ENCODE data around the gene POLD3. TPM values are rescaled to one million over a fixed set of nuclear protein-coding genes. Genes with fewer than 3 reads are reported as not detected.
A peak's percentile ranks its signal among the peaks of the same experiment; 100 is the strongest.

POLD3 gene
- total RNA-seq, 1 donor: 12.3 TPM

DNA sequence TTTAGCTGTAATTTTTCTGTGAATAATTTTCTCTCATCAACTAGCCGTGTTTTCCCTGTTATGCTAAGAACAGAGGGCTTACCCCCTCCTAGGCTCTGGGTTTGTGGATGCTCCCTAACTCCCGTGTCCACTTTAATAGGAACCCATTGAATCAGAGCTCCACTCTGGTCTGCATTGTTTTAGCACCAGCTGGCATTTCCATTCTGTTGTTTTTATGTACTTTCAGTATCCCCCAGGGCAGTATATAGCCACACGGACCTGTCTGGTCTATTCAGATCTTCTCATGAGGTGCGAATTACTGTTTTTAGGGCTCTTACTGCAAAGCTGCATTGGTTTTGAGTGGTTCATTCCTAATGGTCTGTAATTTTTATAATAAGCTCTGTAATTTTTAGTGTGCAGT is 16.0 kb downstream of the POLD3 start:
- Histone ChIP-seq H3K36me3 (ENCODE audit: insufficient read depth, low read length) (peaks cover 20% of the 10 kb centered on the region), H3K27ac (ENCODE audit: low read depth, low read length) (no peak overlapping the region), H2AFZ (ENCODE audit: low read length) (peak overlapping the region; percentile 52), H3K9me3 (ENCODE audit: low read depth, low read length) (no peaks in the 10 kb centered on the region), H4K20me1 (ENCODE audit: insufficient read depth, low read length) (no peaks in the 10 kb centered on the region), H3K27me3 (ENCODE audit: insufficient read depth, low read length) (no peaks in the 10 kb centered on the region), H3K4me3 (ENCODE audit: insufficient read depth, low read length) (no peak overlapping the region), H3K4me1 (ENCODE audit: insufficient read depth, low read length) (peaks cover 26% of the 10 kb centered on the region), H3K4me2 (ENCODE audit: insufficient read depth, low read length) (no peak overlapping the region), H3K79me2 (ENCODE audit: insufficient read depth, low read length) (peaks cover 4% of the 10 kb centered on the region)
- TF ChIP-seq, protein P1, sequence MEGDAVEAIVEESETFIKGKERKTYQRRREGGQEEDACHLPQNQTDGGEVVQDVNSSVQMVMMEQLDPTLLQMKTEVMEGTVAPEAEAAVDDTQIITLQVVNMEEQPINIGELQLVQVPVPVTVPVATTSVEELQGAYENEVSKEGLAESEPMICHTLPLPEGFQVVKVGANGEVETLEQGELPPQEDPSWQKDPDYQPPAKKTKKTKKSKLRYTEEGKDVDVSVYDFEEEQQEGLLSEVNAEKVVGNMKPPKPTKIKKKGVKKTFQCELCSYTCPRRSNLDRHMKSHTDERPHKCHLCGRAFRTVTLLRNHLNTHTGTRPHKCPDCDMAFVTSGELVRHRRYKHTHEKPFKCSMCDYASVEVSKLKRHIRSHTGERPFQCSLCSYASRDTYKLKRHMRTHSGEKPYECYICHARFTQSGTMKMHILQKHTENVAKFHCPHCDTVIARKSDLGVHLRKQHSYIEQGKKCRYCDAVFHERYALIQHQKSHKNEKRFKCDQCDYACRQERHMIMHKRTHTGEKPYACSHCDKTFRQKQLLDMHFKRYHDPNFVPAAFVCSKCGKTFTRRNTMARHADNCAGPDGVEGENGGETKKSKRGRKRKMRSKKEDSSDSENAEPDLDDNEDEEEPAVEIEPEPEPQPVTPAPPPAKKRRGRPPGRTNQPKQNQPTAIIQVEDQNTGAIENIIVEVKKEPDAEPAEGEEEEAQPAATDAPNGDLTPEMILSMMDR (IDR thresholded peaks at IDR 0.05; ENCODE audit: extremely low read depth, low read depth, low read length): no peak
- DNase-seq (ENCODE audit: insufficient read length, low spot score, missing footprints): no peak

DNA sequence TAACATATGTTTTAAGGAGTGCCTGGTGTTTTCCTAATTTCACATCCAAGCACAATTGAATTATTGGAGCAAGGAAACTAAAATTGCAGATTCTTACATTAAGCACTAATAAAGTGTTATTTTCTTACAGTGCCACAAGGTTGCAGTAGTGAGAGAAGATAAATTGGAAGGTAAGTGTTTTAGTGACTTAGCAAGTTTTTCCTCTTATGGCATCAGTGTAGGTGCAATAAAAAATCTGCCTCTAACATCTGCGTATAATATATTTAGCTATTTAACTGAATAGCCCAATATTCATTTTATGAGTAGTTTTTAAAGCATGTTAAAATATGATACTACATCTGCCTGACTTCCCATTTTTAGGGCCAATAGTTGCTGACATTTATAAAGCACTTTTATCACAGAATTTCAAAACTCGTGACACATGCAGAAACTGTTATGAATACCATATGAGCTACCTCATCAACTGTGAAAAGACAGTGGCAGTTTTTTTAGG is 19.0 kb downstream of the POLD3 start:
- H3K4me1 ChIP-seq (ENCODE audit: insufficient read depth, low read length): peaks cover 26% of the 10 kb centered on the region
- peak; percentile 42 for DNase-seq (ENCODE audit: insufficient read length, low spot score, missing footprints)
- H4K20me1 ChIP-seq (ENCODE audit: insufficient read depth, low read length): no peaks in the 10 kb centered on the region
- TF ChIP-seq, protein P1 (IDR thresholded peaks at IDR 0.05; ENCODE audit: extremely low read depth, low read depth, low read length): peak; percentile 56
- H3K27ac ChIP-seq (ENCODE audit: low read depth, low read length): peak overlapping the region; percentile 83
- no peak overlapping the region for H3K4me3 ChIP-seq (ENCODE audit: insufficient read depth, low read length)
- no peak overlapping the region for H2AFZ ChIP-seq (ENCODE audit: low read length)
- no peaks in the 10 kb centered on the region for H3K9me3 ChIP-seq (ENCODE audit: low read depth, low read length)
- peaks cover 4% of the 10 kb centered on the region for H3K79me2 ChIP-seq (ENCODE audit: insufficient read depth, low read length)
- no peaks in the 10 kb centered on the region for H3K27me3 ChIP-seq (ENCODE audit: insufficient read depth, low read length)
- H3K36me3 ChIP-seq (ENCODE audit: insufficient read depth, low read length): peaks cover 16% of the 10 kb centered on the region
- H3K4me2 ChIP-seq (ENCODE audit: insufficient read depth, low read length): peak overlapping the region; percentile 54

GRCh38 chr11:74612877-74613276 is 20.5 kb downstream of the POLD3 start:
- Histone ChIP-seq H3K4me1 (ENCODE audit: insufficient read depth, low read length) (peaks cover 26% of the 10 kb centered on the region), H4K20me1 (ENCODE audit: insufficient read depth, low read length) (no peaks in the 10 kb centered on the region), H3K27me3 (ENCODE audit: insufficient read depth, low read length) (no peaks in the 10 kb centered on the region), H3K4me2 (ENCODE audit: insufficient read depth, low read length) (no peak overlapping the region), H3K27ac (ENCODE audit: low read depth, low read length) (peak overlapping the region; percentile 83), H2AFZ (ENCODE audit: low read length) (peak overlapping the region; percentile 18), H3K79me2 (ENCODE audit: insufficient read depth, low read length) (peaks cover 4% of the 10 kb centered on the region), H3K4me3 (ENCODE audit: insufficient read depth, low read length) (no peak overlapping the region), H3K9me3 (ENCODE audit: low read depth, low read length) (no peaks in the 10 kb centered on the region), H3K36me3 (ENCODE audit: insufficient read depth, low read length) (peaks cover 16% of the 10 kb centered on the region)
- no peak for DNase-seq (ENCODE audit: insufficient read length, low spot score, missing footprints)
- TF ChIP-seq, protein P1 (IDR thresholded peaks at IDR 0.05; ENCODE audit: extremely low read depth, low read depth, low read length): no peak

DNA sequence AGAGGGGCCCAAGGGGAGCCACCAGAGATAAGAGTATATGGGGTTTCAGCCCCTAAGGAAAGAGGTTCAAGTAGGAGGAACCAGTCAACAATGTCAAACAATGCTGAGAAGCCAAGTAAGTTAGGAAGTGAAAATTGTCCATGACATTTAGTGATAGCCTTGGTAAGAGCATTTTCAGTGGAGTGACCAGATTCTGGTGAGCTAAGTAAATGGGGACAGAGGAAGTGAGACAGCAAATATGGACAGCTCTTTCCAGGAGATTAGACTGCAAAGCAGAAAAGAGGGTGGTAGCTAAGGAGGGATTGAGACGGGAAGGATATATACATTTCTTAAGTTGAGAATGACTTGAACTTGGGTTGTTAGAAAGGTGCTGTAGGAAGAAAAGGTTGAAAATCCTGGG is 22.9 kb downstream of the POLD3 start:
- no peak overlapping the region for H3K27ac ChIP-seq (ENCODE audit: low read depth, low read length)
- H3K27me3 ChIP-seq (ENCODE audit: insufficient read depth, low read length): no peaks in the 10 kb centered on the region
- H3K79me2 ChIP-seq (ENCODE audit: insufficient read depth, low read length): no peaks in the 10 kb centered on the region
- no peaks in the 10 kb centered on the region for H4K20me1 ChIP-seq (ENCODE audit: insufficient read depth, low read length)
- TF ChIP-seq, protein P1 (IDR thresholded peaks at IDR 0.05; ENCODE audit: extremely low read depth, low read depth, low read length): no peak
- H3K36me3 ChIP-seq (ENCODE audit: insufficient read depth, low read length): peaks cover 21% of the 10 kb centered on the region
- no peaks in the 10 kb centered on the region for H3K9me3 ChIP-seq (ENCODE audit: low read depth, low read length)
- H3K4me1 ChIP-seq (ENCODE audit: insufficient read depth, low read length): peaks cover 36% of the 10 kb centered on the region
- no peak overlapping the region for H2AFZ ChIP-seq (ENCODE audit: low read length)
- H3K4me2 ChIP-seq (ENCODE audit: insufficient read depth, low read length): no peak overlapping the region
- DNase-seq (ENCODE audit: insufficient read length, low spot score, missing footprints): no peak
- H3K4me3 ChIP-seq (ENCODE audit: insufficient read depth, low read length): no peak overlapping the region
